Colonic mucosa (tissue), 4 donors: ENCODE results near the gene GRID1. TPM values are rescaled to one million over a fixed set of nuclear protein-coding genes. Genes with fewer than 3 reads are reported as not detected.

ENCODE experiments used
- DNase-seq: peaks from one replicate; pipeline ENCODE4 v3.0.0-alpha.2; 2020
- H3K27ac ChIP-seq: fragments of 200-600 bp; one replicate; pipeline ENCODE4 v1.8.0; 2021
- H3K27me3 ChIP-seq: fragments of 200-600 bp; one replicate; pipeline ENCODE4 v1.8.0; 2021
- H3K36me3 ChIP-seq: fragments of 200-600 bp; one replicate; pipeline ENCODE4 v1.8.0; 2021
- H3K4me1 ChIP-seq: fragments of 200-600 bp; one replicate; pipeline ENCODE4 v1.8.0; 2021; ENCODE audit warnings: mild to moderate bottlenecking
- H3K4me3 ChIP-seq: fragments of 200-600 bp; one replicate; pipeline ENCODE4 v1.8.0; 2021
- H3K9ac ChIP-seq, 2 donors: one replicate each; pipeline ENCODE4 v1.7.0; 2013; ENCODE audit warnings: control low read depth in 2 of 2, low read depth in 2 of 2, low read length in 2 of 2
- H3K9me3 ChIP-seq: fragments of 200-600 bp; one replicate; pipeline ENCODE4 v1.8.0; 2021
- CTCF ChIP-seq: fragments of 200-600 bp; IDR thresholded peaks from one replicate; pipeline ENCODE4 v1.8.0; 2022; ENCODE audit warnings: antibody characterized with exemption, mild to moderate bottlenecking
- intact Hi-C: fragments of 100-400 bp; cut with DNase I; formaldehyde crosslinking; loops from one replicate; pipeline ENCODE4 v1.14.1; 2022
- total RNA-seq, 2 donors: library from RNA; stranded (reverse); fragmentation: NEBNext Ultra II Directional in 1 of 2; extraction: Animal tissue kit (Norgen Biotek cat#: 25700) in 1 of 2; gene quantifications; one replicate each; pipeline ENCODE4 v1.2.1, GENCODE V29; 2021
- donor health status: healthy.
- donor health status: DM: no; HTN: no; CAD: no.
- donor health status: DM: no; HTN: no; CAD: no.

The GRID1 gene
- total RNA-seq, 2 donors from 2014 or later: 0.30 to 0.37 TPM

DNA sequence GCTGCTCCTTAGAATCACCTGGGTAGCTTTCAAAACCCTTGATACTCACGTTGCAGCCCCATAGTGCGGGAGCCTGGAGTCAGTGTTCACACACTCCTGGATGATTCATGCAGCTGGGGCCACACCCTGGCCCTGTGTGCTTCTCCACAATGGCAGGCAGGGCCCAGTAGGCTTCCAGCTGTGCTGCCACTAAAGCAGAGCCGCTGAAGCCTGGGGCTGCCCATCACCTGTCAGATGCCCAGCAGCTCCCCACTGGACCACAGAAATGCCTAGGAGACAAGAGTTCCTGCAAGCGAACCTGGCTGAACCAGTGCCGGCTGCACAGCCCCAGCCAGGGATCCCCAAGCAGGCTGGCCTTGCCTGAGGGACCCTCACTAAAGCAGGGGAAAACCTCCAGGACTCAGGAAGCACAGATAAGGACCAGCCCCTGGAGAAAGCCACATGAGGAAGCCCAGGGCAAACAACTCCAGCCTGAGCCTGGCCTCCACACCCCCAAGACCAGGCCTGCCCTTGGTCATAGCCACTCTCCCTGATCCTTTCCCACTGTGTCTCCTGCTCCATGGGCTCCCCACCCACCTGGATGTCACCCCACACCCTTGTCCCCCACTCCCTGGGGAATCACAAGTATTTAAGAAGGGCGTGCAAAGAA, 111.9 kb downstream of the GRID1 start:
- Histone ChIP-seq H3K27ac (no peak overlapping the region), H3K36me3 (no peaks in the 10 kb centered on the region), H3K9me3 (no peaks in the 10 kb centered on the region), H3K4me3 (no peak overlapping the region), H3K9ac (no peak overlapping the region), H3K27me3 (no peaks in the 10 kb centered on the region), H3K4me1 (no peaks in the 10 kb centered on the region)
- peak; percentile 12 for DNase-seq
- intact Hi-C loops: no loop called here
- no peak for TF ChIP-seq CTCF

DNA sequence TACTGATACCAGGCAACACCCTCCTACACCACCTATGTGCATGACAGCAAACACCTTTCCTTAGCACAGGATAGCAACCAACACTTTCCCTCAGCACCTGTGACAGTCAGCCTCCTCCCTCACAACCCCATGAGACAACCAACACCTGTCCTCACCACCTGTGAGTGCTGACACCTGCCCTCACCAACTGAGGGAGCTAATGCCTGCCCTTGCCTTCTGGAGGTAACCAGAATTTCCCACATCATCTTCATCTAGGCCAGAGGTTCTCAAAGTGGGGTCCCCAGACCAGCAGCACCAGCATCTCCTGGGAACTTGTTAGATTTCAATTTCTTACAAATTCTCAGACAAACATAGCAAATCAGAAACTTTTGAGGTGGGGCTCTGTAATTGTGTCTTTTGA, 112.5 kb downstream of the GRID1 start:
- no peaks in the 10 kb centered on the region for H3K9me3 ChIP-seq
- no peak overlapping the region for H3K9ac ChIP-seq
- no peak for TF ChIP-seq CTCF
- no peaks in the 10 kb centered on the region for H3K27me3 ChIP-seq
- H3K4me3 ChIP-seq: no peak overlapping the region
- no peaks in the 10 kb centered on the region for H3K4me1 ChIP-seq
- H3K36me3 ChIP-seq: no peaks in the 10 kb centered on the region
- H3K27ac ChIP-seq: no peak overlapping the region
- intact Hi-C loops: no loop called here
- DNase-seq: no peak

- Histone ChIP-seq H3K27ac (no peak overlapping the region), H3K4me3 (no peak overlapping the region), H3K9me3 (no peaks in the 10 kb centered on the region), H3K27me3 (no peaks in the 10 kb centered on the region), H3K4me1 (no peaks in the 10 kb centered on the region), H3K9ac (no peak overlapping the region), H3K36me3 (no peaks in the 10 kb centered on the region)
- intact Hi-C loops: no loop called here
- no peak for TF ChIP-seq CTCF
- DNase-seq: no peak
Observed at GRCh38 chr10:86253091-86254072, 113.2 kb downstream of the GRID1 start.

DNA sequence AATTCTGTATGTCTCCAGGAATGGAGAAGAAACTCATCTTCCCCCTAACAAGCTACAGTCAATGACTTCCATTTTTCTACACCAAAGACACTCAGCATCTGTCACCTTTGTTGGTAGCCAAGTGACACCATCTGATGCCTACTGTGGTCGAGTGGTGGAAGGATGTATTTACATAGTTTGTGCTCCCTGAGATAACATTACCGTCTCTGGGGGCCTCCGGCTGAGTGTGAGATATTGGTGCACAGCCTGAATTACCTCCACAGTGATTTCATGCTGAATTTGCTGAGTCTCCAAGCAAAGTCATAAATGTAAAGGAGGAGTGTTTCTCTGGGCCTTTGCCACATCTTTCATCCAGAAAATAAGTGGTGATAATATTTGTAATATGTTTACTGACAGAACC, 114.0 kb downstream of the GRID1 start:
- H3K36me3 ChIP-seq: no peaks in the 10 kb centered on the region
- no peaks in the 10 kb centered on the region for H3K9me3 ChIP-seq
- TF ChIP-seq CTCF: no peak
- H3K27me3 ChIP-seq: no peaks in the 10 kb centered on the region
- intact Hi-C loops: no loop called here
- H3K27ac ChIP-seq: no peak overlapping the region
- no peak for DNase-seq
- no peak overlapping the region for H3K9ac ChIP-seq
- H3K4me1 ChIP-seq: no peaks in the 10 kb centered on the region
- H3K4me3 ChIP-seq: no peak overlapping the region

DNA sequence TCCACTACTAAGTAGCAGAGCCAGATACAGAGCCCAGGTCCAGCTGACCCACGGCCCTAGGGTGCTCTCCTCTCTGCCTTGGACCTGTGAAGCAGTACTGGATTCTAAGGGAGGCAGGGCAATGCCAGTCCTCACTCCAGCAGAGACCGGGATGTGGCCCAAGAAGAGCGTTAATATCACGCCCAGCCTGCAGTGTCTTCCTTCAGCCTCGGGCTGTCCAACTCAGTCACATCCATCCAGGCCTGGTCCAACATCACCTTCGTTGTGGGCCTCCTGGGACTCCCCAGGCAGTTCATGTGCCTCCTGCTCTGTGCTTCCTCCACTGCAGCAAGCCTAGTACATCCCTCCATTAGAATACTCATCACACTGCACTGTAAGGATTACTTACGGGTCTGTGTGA, 114.5 kb downstream of the GRID1 start:
- Histone ChIP-seq H3K9me3 (no peaks in the 10 kb centered on the region), H3K36me3 (no peaks in the 10 kb centered on the region), H3K4me3 (no peak overlapping the region), H3K4me1 (no peaks in the 10 kb centered on the region), H3K27me3 (no peaks in the 10 kb centered on the region), H3K9ac (no peak overlapping the region), H3K27ac (no peak overlapping the region)
- intact Hi-C loops: no loop called here
- no peak for DNase-seq
- TF ChIP-seq CTCF: no peak
